ENCODE data around the gene SMG7. TPM values are rescaled to one million over a fixed set of nuclear protein-coding genes. Genes with fewer than 3 reads are reported as not detected.

Gene SMG7
- total RNA-seq, 1 donor from 2014 or later, result 41.4 TPM

- Mint-ChIP-seq H3K27me3 (ENCODE audit: unreplicated experiment) (peaks cover 16% of the 10 kb centered on the region), H3K36me3 (ENCODE audit: unreplicated experiment) (no peaks in the 10 kb centered on the region), H3K4me1 (ENCODE audit: unreplicated experiment) (no peaks in the 10 kb centered on the region), H3K27ac (ENCODE audit: unreplicated experiment) (no peak overlapping the region), H3K9me3 (ENCODE audit: unreplicated experiment) (no peaks in the 10 kb centered on the region), H3K4me3 (ENCODE audit: unreplicated experiment) (no peak overlapping the region)
- DNase-seq (ENCODE audit: extremely low spot score, unreplicated experiment), result no peak
- no peak for TF ChIP-seq CTCF (IDR thresholded peaks at IDR 0.05)
Observed at GRCh38 chr1:183456826-183457225, 15.5 kb upstream of the SMG7 start.

- H3K4me1 Mint-ChIP-seq (ENCODE audit: unreplicated experiment), result no peaks in the 10 kb centered on the region
Observed at GRCh38 chr1:183457449-183457848, 14.8 kb upstream of the SMG7 start.

GRCh38 chr1:183460596-183460995 lies 11.7 kb upstream of the SMG7 start:
- Mint-ChIP-seq H3K9me3 (ENCODE audit: unreplicated experiment) (no peaks in the 10 kb centered on the region), H3K27me3 (ENCODE audit: unreplicated experiment) (peaks cover 30% of the 10 kb centered on the region), H3K36me3 (ENCODE audit: unreplicated experiment) (no peaks in the 10 kb centered on the region), H3K27ac (ENCODE audit: unreplicated experiment) (no peak overlapping the region), H3K4me3 (ENCODE audit: unreplicated experiment) (no peak overlapping the region), H3K4me1 (ENCODE audit: unreplicated experiment) (no peaks in the 10 kb centered on the region)
- no peak for TF ChIP-seq CTCF (IDR thresholded peaks at IDR 0.05)
- DNase-seq (ENCODE audit: extremely low spot score, unreplicated experiment), result no peak

More at GRCh38 chr1:183457449-183457848, 14.8 kb upstream of the SMG7 start:
- no peaks in the 10 kb centered on the region for H3K36me3 Mint-ChIP-seq (ENCODE audit: unreplicated experiment)
- H3K4me3 Mint-ChIP-seq (ENCODE audit: unreplicated experiment), result no peak overlapping the region
- H3K27ac Mint-ChIP-seq (ENCODE audit: unreplicated experiment), result no peak overlapping the region
- no peaks in the 10 kb centered on the region for H3K9me3 Mint-ChIP-seq (ENCODE audit: unreplicated experiment)
- no peak for DNase-seq (ENCODE audit: extremely low spot score, unreplicated experiment)
- no peak for TF ChIP-seq CTCF (IDR thresholded peaks at IDR 0.05)
- H3K27me3 Mint-ChIP-seq (ENCODE audit: unreplicated experiment), result peaks cover 16% of the 10 kb centered on the region

GRCh38 chr1:183461350-183461749 lies 10.9 kb upstream of the SMG7 start:
- Mint-ChIP-seq H3K27ac (ENCODE audit: unreplicated experiment) (no peak overlapping the region), H3K9me3 (ENCODE audit: unreplicated experiment) (no peaks in the 10 kb centered on the region), H3K27me3 (ENCODE audit: unreplicated experiment) (peaks cover 30% of the 10 kb centered on the region), H3K4me1 (ENCODE audit: unreplicated experiment) (no peaks in the 10 kb centered on the region), H3K4me3 (ENCODE audit: unreplicated experiment) (no peak overlapping the region), H3K36me3 (ENCODE audit: unreplicated experiment) (no peaks in the 10 kb centered on the region)
- no peak for TF ChIP-seq CTCF (IDR thresholded peaks at IDR 0.05)
- no peak for DNase-seq (ENCODE audit: extremely low spot score, unreplicated experiment)

GRCh38 chr1:183463566-183463965 lies 8.7 kb upstream of the SMG7 start:
- no peak for TF ChIP-seq CTCF (IDR thresholded peaks at IDR 0.05)
- Mint-ChIP-seq H3K4me1 (ENCODE audit: unreplicated experiment) (no peaks in the 10 kb centered on the region), H3K36me3 (ENCODE audit: unreplicated experiment) (no peaks in the 10 kb centered on the region), H3K27me3 (ENCODE audit: unreplicated experiment) (peaks cover 34% of the 10 kb centered on the region), H3K9me3 (ENCODE audit: unreplicated experiment) (no peaks in the 10 kb centered on the region), H3K4me3 (ENCODE audit: unreplicated experiment) (no peak overlapping the region), H3K27ac (ENCODE audit: unreplicated experiment) (no peak overlapping the region)
- no peak for DNase-seq (ENCODE audit: extremely low spot score, unreplicated experiment)

All from osteocyte (in vitro differentiated cells).